ENCODE data around the gene TUBG2. TPM values are rescaled to one million over a fixed set of nuclear protein-coding genes. Genes with fewer than 3 reads are reported as not detected.

Gene TUBG2
- total RNA-seq, 1 donor from 2014 or later = 5.3 TPM

- H3K4me3 ChIP-seq (ENCODE audit: low read depth, low read length) = no peak overlapping the region
- peaks cover 33% of the 10 kb centered on the region for H3K36me3 ChIP-seq (ENCODE audit: control insufficient read depth, insufficient read depth, low read length)
- no peak for DNase-seq (ENCODE audit: low read depth)
- FAIRE-seq = no peak
- H3K27me3 ChIP-seq (ENCODE audit: control insufficient read depth, insufficient read depth, low read length) = no peaks in the 10 kb centered on the region
- TF ChIP-seq, protein P1, sequence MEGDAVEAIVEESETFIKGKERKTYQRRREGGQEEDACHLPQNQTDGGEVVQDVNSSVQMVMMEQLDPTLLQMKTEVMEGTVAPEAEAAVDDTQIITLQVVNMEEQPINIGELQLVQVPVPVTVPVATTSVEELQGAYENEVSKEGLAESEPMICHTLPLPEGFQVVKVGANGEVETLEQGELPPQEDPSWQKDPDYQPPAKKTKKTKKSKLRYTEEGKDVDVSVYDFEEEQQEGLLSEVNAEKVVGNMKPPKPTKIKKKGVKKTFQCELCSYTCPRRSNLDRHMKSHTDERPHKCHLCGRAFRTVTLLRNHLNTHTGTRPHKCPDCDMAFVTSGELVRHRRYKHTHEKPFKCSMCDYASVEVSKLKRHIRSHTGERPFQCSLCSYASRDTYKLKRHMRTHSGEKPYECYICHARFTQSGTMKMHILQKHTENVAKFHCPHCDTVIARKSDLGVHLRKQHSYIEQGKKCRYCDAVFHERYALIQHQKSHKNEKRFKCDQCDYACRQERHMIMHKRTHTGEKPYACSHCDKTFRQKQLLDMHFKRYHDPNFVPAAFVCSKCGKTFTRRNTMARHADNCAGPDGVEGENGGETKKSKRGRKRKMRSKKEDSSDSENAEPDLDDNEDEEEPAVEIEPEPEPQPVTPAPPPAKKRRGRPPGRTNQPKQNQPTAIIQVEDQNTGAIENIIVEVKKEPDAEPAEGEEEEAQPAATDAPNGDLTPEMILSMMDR (IDR thresholded peaks at IDR 0.05; ENCODE audit: insufficient read depth, low read length, severe bottlenecking) = no peak
These were observed 47.6 kb downstream of the TUBG2 start for GRCh38 chr17:42706732-42707131.

- DNase-seq (ENCODE audit: low read depth) = no peak
- FAIRE-seq = no peak
- TF ChIP-seq, protein P1 (IDR thresholded peaks at IDR 0.05; ENCODE audit: insufficient read depth, low read length, severe bottlenecking) = no peak
- Histone ChIP-seq H3K36me3 (ENCODE audit: control insufficient read depth, insufficient read depth, low read length) (peaks cover 29% of the 10 kb centered on the region), H3K27me3 (ENCODE audit: control insufficient read depth, insufficient read depth, low read length) (no peaks in the 10 kb centered on the region), H3K4me3 (ENCODE audit: low read depth, low read length) (no peak overlapping the region)
These were observed 49.5 kb downstream of the TUBG2 start for GRCh38 chr17:42708588-42708987.

DNA sequence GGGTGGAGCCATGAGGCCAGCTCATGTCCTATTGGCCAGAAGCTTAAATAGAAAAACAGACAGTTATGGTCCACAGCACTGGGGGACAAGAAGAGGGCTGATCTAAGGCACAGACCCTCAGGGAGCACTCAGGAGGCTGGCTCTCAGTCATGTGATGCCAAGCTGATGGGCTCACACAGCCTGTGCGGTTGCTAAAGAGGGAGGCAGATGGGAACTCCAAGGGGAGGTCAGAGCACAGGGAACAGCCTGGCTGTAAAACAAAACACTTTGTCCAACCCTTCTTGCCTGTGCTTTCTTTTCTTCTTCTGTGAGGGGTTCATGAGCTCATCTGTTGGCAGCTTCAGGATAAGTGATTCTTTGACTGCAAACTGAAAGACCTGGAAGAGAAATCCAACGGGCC, 50.5 kb downstream of the TUBG2 start:
- no peak overlapping the region for H3K4me3 ChIP-seq (ENCODE audit: low read depth, low read length)
- DNase-seq (ENCODE audit: low read depth) = no peak
- FAIRE-seq = no peak
- H3K36me3 ChIP-seq (ENCODE audit: control insufficient read depth, insufficient read depth, low read length) = peaks cover 27% of the 10 kb centered on the region
- no peaks in the 10 kb centered on the region for H3K27me3 ChIP-seq (ENCODE audit: control insufficient read depth, insufficient read depth, low read length)
- TF ChIP-seq, protein P1 (IDR thresholded peaks at IDR 0.05; ENCODE audit: insufficient read depth, low read length, severe bottlenecking) = no peak

Other genes with a start within 250 kb of the TUBG2 start
- 126 and 159 TPM in 2 replicates for gene CAVIN1, start 236.0 kb upstream of the TUBG2 start, total RNA-seq
- 20.0 and 54.2 TPM in 2 replicates for gene ATP6V0A1, start 200.4 kb upstream of the TUBG2 start, total RNA-seq
- 8.4 and 14.2 TPM in 2 replicates for gene NAGLU, start 123.0 kb upstream of the TUBG2 start, total RNA-seq
- 7.4 and 22.8 TPM in 2 replicates for gene HSD17B1, start 106.4 kb upstream of the TUBG2 start, total RNA-seq
- gene COASY, start 97.1 kb upstream of the TUBG2 start, total RNA-seq = 9.0 and 18.4 TPM in 2 replicates
- gene MLX, start 92.2 kb upstream of the TUBG2 start, total RNA-seq = 28.3 and 33.2 TPM in 2 replicates
- gene PSMC3IP, start 81.6 kb upstream of the TUBG2 start, total RNA-seq = 1.3 and 2.0 TPM in 2 replicates
- 66.1 and 69.3 TPM in 2 replicates for gene RETREG3, start 49.9 kb upstream of the TUBG2 start, total RNA-seq
- 12.1 and 21.5 TPM in 2 replicates for gene TUBG1, start 49.6 kb upstream of the TUBG2 start, total RNA-seq
- gene PLEKHH3, start 17.7 kb downstream of the TUBG2 start, total RNA-seq = 15.3 and 26.9 TPM in 2 replicates
- 0.13 TPM in 1 of 2 replicates, not detected in the other for gene CCR10, start 22.6 kb downstream of the TUBG2 start, total RNA-seq
- 0.51 and 0.53 TPM in 2 replicates for gene CNTNAP1, start 23.2 kb downstream of the TUBG2 start, total RNA-seq
- 16.1 and 18.2 TPM in 2 replicates for gene EZH1, start 85.8 kb downstream of the TUBG2 start, total RNA-seq
- gene RAMP2, start 101.9 kb downstream of the TUBG2 start, total RNA-seq = not detected in 2 replicates
- 65.3 and 76.0 TPM in 2 replicates for gene VPS25, start 114.2 kb downstream of the TUBG2 start, total RNA-seq
- gene WNK4, start 121.3 kb downstream of the TUBG2 start, total RNA-seq = under 0.01 and 0.13 TPM in 2 replicates
- 59.8 and 69.6 TPM in 2 replicates for gene COA3, start 139.4 kb downstream of the TUBG2 start, total RNA-seq
- gene CNTD1, start 139.6 kb downstream of the TUBG2 start, total RNA-seq = not detected in 2 replicates
- 123 and 200 TPM in 2 replicates for gene BECN1, start 165.0 kb downstream of the TUBG2 start, total RNA-seq
- gene PSME3, start 174.1 kb downstream of the TUBG2 start, total RNA-seq = 57.7 and 72.5 TPM in 2 replicates
- 0.79 and 1.0 TPM in 2 replicates for gene AOC2, start 185.3 kb downstream of the TUBG2 start, total RNA-seq
- 0.26 TPM in 2 replicates for gene AOC3, start 191.9 kb downstream of the TUBG2 start, total RNA-seq
- gene G6PC1, start 241.5 kb downstream of the TUBG2 start, total RNA-seq = not detected in 2 replicates